Activated naive CD4-positive, alpha-beta T cell treated with anti-CD3 and anti-CD28 coated beads for 36 hours (primary cell): ENCODE data around the gene GNG2. TPM values are rescaled to one million over a fixed set of nuclear protein-coding genes. Genes with fewer than 3 reads are reported as not detected.

Experiments
- CTCF ChIA-PET: fragments of 350-600 bp; sonication (Branson Sonifier 250); formaldehyde crosslinking; loops from one replicate; lab custom pipeline; 2021; ENCODE audit warnings: antibody characterized with exemption; lab: Charles Lee
- DNase-seq: peaks from one replicate; pipeline ENCODE4 v3.0.0-alpha.2; 2020
- H3K27ac Mint-ChIP-seq: one replicate; pipeline ENCODE4 v1.8.0; 2021; ENCODE audit warnings: mild to moderate bottlenecking, mixed read lengths
- H3K27me3 Mint-ChIP-seq: one replicate; pipeline ENCODE4 v1.8.0; 2021; ENCODE audit warnings: low read depth, mixed read lengths
- H3K36me3 Mint-ChIP-seq: one replicate; pipeline ENCODE4 v1.8.0; 2021; ENCODE audit warnings: low read depth, mixed read lengths
- H3K4me1 Mint-ChIP-seq: one replicate; pipeline ENCODE4 v1.8.0; 2021; ENCODE audit warnings: low read depth, mixed read lengths
- H3K4me3 Mint-ChIP-seq: one replicate; pipeline ENCODE4 v1.8.0; 2021; ENCODE audit warnings: mild to moderate bottlenecking, moderate library complexity, mixed read lengths
- H3K9me3 Mint-ChIP-seq: one replicate; pipeline ENCODE4 v1.8.0; 2021; ENCODE audit warnings: mixed read lengths
- intact Hi-C: fragments of 100-400 bp; cut with micrococcal nuclease; formaldehyde crosslinking; loops from one replicate; pipeline ENCODE4 v1.15.1; 2023
- total RNA-seq, 2 experiments: library from RNA; stranded (reverse); gene quantifications; one replicate each; pipeline ENCODE4 v1.2.3, GENCODE V29; 2021

GNG2 gene
- total RNA-seq, 2 experiments from 2014 or later = 176 to 181 TPM

DNA sequence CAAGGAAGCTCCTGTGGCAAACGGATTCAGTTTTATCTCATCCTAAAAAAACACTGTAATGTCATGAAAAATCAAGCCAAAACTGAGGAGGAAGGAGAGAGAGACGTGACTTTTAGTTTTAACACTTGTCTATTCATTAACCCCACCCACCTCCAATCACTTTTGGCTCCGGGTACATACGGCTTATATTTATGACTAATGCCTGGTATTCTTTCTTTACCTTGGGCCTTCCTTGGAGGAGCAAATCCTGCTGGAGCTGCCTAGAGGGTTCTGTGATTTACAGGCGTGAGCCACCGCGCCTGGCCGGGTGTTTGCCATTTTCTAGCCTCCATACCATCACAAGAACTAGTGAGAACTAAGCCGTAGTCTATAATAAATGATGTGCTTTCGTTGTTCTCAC lies 68.2 kb downstream of the GNG2 start:
- Mint-ChIP-seq H3K27ac (no peak overlapping the region), H3K9me3 (peaks cover 2% of the 10 kb centered on the region), H3K36me3 (peaks cover 31% of the 10 kb centered on the region), H3K4me1 (peaks cover 57% of the 10 kb centered on the region), H3K4me3 (no peak overlapping the region), H3K27me3 (no peaks in the 10 kb centered on the region)
- DNase-seq = no peak
- intact Hi-C loops = no loop called here
- CTCF ChIA-PET = interaction anchor here (0.5 kb wide), 1 partner anchor 50 kb away, joined by 3 read pairs; no protein-coding TSS in a partner anchor

DNA sequence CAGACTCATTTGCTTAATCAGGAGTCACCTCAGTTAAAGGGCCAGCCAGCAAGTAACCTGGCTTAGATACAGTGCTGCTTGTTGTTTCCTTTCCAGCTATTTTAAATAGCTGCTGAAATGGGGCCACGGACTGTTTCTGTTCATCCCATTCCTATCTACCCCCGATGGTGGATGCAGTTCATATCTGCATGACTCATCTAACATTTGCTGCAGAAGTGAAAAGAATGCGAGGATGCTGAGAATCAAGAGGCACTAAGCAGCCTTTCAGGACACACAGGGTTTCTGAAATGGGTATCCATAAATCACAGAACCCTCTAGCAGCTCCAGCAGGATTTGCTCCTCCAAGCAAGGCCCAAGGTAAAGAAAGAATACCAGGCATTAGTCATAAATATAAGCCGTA lies 68.8 kb downstream of the GNG2 start:
- Mint-ChIP-seq H3K36me3 (peaks cover 33% of the 10 kb centered on the region), H3K4me1 (peaks cover 58% of the 10 kb centered on the region), H3K4me3 (no peak overlapping the region), H3K27me3 (no peaks in the 10 kb centered on the region), H3K27ac (no peak overlapping the region), H3K9me3 (peaks cover 2% of the 10 kb centered on the region)
- CTCF ChIA-PET = no interaction called here
- no peak for DNase-seq
- intact Hi-C loops = no loop called here

DNA sequence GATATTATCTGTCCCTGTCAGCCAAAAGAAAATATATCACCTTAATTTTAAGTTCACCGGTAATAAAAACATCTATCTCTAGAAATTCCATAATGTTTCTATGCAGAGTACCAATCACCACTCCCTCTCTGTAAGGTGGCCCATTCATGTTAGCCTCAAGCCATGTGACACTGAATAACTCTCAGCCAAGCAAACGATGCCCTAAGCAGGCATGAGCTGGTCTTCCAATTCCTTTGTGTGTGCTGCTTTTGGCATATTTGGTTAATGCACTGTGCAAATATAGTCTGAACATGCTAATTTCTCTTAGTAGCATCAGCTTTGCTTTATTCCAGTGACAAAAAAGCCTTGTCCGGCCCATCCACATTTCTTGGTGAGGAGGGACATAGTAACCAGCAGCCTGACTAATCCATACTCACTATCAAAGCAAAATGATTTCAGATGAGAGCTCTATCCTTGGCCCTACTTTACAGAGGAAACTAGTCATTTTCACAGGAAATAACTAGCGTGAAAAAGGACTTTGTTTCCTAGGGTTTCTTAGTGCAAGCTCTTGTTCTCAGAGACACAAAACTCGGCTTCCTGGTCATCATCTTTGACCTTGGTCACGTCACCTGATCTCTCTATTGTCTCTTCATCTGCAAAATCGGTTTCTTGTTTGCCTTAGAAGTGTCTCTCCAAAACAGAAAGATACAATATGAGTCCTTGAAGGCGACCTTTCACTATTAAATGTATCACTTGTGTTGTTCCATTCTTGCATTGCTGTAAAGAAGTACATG lies 69.7 kb downstream of the GNG2 start:
- intact Hi-C loops = loop anchor here (2.0 kb wide), 1 partner anchor 69 kb away; the partner anchor contains the start of gene GNG2
- H3K4me3 Mint-ChIP-seq = no peak overlapping the region
- peaks cover 2% of the 10 kb centered on the region for H3K9me3 Mint-ChIP-seq
- H3K4me1 Mint-ChIP-seq = peaks cover 61% of the 10 kb centered on the region
- H3K27ac Mint-ChIP-seq = peak overlapping the region; percentile 20
- peaks cover 25% of the 10 kb centered on the region for H3K36me3 Mint-ChIP-seq
- no peak for DNase-seq
- H3K27me3 Mint-ChIP-seq = no peaks in the 10 kb centered on the region
- CTCF ChIA-PET = interaction anchor here (1.2 to 1.5 kb wide), 2 partner anchors 49 to 69 kb away, joined by 3 to 4 read pairs; partner anchors contain the start of gene GNG2

DNA sequence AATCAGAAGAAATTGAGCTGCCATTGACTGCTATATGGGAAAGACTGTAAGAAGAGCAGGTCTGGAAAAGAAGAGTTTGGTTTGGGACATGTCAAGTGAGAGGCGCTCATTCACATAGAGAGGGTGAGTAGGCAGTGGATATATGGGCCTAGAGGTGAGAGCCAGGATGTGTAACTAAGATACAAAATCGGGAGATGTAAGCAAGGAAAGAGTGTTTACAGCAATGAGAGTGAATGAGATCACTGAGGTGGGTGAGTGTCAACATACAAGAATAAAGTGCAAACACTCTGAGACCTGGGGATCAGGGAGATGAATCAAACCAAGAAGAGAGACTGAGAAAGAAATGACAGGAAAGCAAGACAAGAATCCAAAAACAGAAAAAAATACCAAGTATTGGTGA lies 70.9 kb downstream of the GNG2 start:
- intact Hi-C loops = loop anchor here (1.0 to 2.0 kb wide), 3 partner anchors 26 to 71 kb away; partner anchors contain the start of gene GNG2
- Mint-ChIP-seq H3K4me1 (peaks cover 66% of the 10 kb centered on the region), H3K36me3 (peaks cover 24% of the 10 kb centered on the region), H3K4me3 (no peak overlapping the region), H3K9me3 (peaks cover 2% of the 10 kb centered on the region), H3K27me3 (no peaks in the 10 kb centered on the region), H3K27ac (peak overlapping the region; percentile 44)
- CTCF ChIA-PET = no interaction called here
- DNase-seq = no peak

DNA sequence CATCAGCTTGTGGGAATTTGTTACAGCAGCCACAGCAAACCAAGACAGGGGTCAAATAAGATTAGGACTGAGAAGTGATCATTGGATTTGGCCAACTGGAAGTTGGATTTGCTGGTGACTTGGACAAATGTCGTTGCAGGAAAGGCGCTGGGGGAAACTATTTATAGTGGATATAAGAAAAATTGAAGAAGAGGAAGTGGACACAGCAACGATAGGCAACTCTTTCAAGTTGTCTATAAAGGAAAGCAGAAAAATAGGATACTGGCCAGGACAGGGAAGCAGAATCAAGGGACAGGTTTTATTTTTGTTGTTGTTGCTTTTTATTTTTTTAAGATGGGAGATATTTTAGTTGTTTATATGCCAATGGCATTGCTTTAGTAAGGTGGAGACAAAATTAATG lies 72.8 kb downstream of the GNG2 start:
- peaks cover 2% of the 10 kb centered on the region for H3K9me3 Mint-ChIP-seq
- peaks cover 62% of the 10 kb centered on the region for H3K4me1 Mint-ChIP-seq
- intact Hi-C loops = no loop called here
- DNase-seq = no peak
- H3K4me3 Mint-ChIP-seq = no peak overlapping the region
- CTCF ChIA-PET = interaction anchor here (0.7 kb wide), 1 partner anchor 9 kb away, joined by 3 read pairs; no protein-coding TSS in a partner anchor
- H3K27me3 Mint-ChIP-seq = no peaks in the 10 kb centered on the region
- peaks cover 22% of the 10 kb centered on the region for H3K36me3 Mint-ChIP-seq
- no peak overlapping the region for H3K27ac Mint-ChIP-seq

DNA sequence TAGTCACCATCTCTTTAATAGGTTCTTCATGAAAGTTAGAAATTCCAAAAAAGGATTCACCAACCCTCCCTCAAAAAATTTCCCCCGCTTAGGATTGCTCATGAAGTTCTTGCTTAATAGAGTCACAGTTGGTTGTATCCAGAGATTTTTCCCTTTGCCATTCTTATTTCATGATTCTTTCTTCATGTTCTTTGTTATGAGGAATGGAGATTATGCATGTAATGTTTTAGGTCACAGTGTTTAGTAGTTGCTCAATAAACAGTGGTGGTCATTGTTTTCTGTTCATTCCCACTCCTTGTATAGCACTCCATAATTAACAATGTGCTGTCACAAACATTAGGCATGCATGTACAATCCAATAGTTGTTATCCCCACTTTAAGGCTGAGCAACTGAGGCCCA lies 77.7 kb downstream of the GNG2 start:
- H3K9me3 Mint-ChIP-seq = no peaks in the 10 kb centered on the region
- no peaks in the 10 kb centered on the region for H3K27me3 Mint-ChIP-seq
- DNase-seq = no peak
- H3K4me1 Mint-ChIP-seq = peaks cover 53% of the 10 kb centered on the region
- intact Hi-C loops = no loop called here
- H3K4me3 Mint-ChIP-seq = no peak overlapping the region
- CTCF ChIA-PET = interaction anchor here (0.6 to 1.4 kb wide), 4 partner anchors 16 to 158 kb away, joined by 3 to 5 read pairs (median 4); no protein-coding TSS in a partner anchor
- no peak overlapping the region for H3K27ac Mint-ChIP-seq
- peaks cover 31% of the 10 kb centered on the region for H3K36me3 Mint-ChIP-seq

DNA sequence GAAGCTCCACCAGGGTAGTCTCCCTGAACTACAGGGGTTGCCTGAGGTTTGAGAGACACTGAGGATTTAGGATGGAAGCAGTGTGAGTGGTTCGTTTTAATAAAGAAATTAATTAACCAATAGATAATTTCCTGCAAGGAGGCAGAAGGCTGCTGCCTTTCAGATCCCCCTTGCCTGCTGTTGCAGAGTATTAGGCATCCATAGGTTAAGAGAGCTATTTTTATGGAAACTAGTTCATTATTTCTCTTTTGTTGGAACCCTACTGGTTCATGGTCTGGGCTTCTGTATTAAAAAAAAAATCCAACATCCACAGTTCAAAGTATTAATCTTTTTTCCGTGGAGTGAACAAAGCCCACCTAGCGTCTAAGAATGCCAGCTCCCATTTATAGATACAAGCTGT lies 78.4 kb downstream of the GNG2 start:
- no peaks in the 10 kb centered on the region for H3K9me3 Mint-ChIP-seq
- intact Hi-C loops = no loop called here
- CTCF ChIA-PET = interaction anchor here (0.6 to 1.4 kb wide), 4 partner anchors 17 to 159 kb away, joined by 3 to 5 read pairs (median 4); no protein-coding TSS in a partner anchor
- H3K4me3 Mint-ChIP-seq = no peak overlapping the region
- H3K4me1 Mint-ChIP-seq = peaks cover 48% of the 10 kb centered on the region
- H3K27ac Mint-ChIP-seq = no peak overlapping the region
- no peaks in the 10 kb centered on the region for H3K27me3 Mint-ChIP-seq
- no peak for DNase-seq
- H3K36me3 Mint-ChIP-seq = peaks cover 32% of the 10 kb centered on the region

DNA sequence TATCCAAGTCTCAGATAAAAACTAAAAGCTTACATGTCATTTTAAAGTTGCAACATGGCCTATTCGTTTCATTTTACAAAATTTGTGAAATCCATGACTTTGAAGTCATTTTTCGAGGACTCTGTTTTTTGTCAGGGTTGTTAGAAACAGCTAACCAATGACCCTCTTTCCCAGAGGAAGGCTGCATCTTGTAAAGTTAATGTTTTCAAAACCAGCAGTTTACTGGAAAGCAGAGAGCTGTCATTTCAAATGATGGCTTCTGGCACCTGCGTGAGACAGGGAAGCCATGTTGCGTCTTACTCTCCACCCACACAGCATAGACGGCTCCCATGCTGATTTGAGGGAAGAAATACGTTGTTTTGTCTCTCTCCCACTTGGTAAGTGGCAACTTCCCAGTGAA lies 78.8 kb downstream of the GNG2 start:
- H3K27me3 Mint-ChIP-seq = no peaks in the 10 kb centered on the region
- H3K4me3 Mint-ChIP-seq = no peak overlapping the region
- H3K36me3 Mint-ChIP-seq = peaks cover 33% of the 10 kb centered on the region
- DNase-seq = no peak
- CTCF ChIA-PET = interaction anchor here (0.6 to 1.4 kb wide), 4 partner anchors 17 to 159 kb away, joined by 3 to 5 read pairs (median 4); no protein-coding TSS in a partner anchor
- H3K27ac Mint-ChIP-seq = no peak overlapping the region
- intact Hi-C loops = no loop called here
- peaks cover 1% of the 10 kb centered on the region for H3K9me3 Mint-ChIP-seq
- peaks cover 45% of the 10 kb centered on the region for H3K4me1 Mint-ChIP-seq

DNA sequence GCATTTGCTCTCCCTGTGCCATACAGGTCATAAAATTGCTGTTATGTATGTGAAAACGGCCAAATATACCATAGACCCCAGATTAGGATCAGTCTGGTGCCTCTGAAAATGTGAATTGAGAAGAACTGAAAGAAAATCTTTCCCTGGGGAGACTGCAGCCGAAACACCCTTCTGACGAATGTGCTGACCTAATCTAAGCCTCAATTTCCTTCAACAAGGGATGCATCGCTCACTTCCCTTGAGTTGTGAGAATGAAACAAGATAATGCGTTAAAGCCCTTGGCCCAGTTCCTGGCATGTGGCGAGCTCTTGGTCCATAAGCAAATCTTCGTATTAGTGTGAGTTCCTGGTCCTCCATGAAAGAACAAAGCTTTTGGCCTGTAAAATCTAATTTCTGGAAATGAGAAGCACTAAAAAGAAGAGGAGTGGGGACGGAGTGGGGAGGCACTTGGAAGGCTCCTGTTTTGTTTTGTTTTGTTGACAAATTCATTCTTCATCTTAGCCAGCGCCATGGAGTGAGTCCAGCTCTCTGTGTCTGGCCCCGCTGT lies 79.4 kb downstream of the GNG2 start:
- H3K4me3 Mint-ChIP-seq = no peak overlapping the region
- peaks cover 36% of the 10 kb centered on the region for H3K36me3 Mint-ChIP-seq
- H3K27me3 Mint-ChIP-seq = no peaks in the 10 kb centered on the region
- peaks cover 3% of the 10 kb centered on the region for H3K9me3 Mint-ChIP-seq
- no peak for DNase-seq
- CTCF ChIA-PET = interaction anchor here (0.6 to 1.4 kb wide), 2 partner anchors 39 to 128 kb away, joined by 3 to 5 read pairs; no protein-coding TSS in a partner anchor
- peaks cover 40% of the 10 kb centered on the region for H3K4me1 Mint-ChIP-seq
- no peak overlapping the region for H3K27ac Mint-ChIP-seq
- intact Hi-C loops = no loop called here

DNA sequence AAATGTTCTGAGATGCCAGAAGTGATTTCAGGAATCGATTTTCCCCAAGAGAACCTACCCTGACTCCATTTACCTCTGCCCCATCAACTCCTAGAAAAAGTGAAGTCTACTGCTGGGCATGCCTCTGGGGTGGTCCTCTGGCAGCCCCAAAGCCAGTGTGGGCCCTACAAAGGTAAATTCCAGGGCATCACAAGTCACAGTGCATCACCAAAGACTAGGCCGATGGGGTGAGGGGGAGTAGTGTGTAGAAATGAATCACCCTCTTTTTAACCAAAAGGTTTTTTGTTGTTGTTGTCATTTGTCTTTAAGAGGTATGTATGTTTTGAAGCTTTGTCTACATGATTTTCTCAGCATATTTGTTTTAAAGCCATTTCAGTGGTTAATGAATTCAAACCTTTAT lies 82.6 kb downstream of the GNG2 start:
- Mint-ChIP-seq H3K27me3 (no peaks in the 10 kb centered on the region), H3K9me3 (peaks cover 27% of the 10 kb centered on the region), H3K36me3 (peaks cover 56% of the 10 kb centered on the region), H3K4me1 (peaks cover 35% of the 10 kb centered on the region), H3K27ac (no peak overlapping the region), H3K4me3 (no peak overlapping the region)
- CTCF ChIA-PET = no interaction called here
- DNase-seq = no peak
- intact Hi-C loops = no loop called here

DNA sequence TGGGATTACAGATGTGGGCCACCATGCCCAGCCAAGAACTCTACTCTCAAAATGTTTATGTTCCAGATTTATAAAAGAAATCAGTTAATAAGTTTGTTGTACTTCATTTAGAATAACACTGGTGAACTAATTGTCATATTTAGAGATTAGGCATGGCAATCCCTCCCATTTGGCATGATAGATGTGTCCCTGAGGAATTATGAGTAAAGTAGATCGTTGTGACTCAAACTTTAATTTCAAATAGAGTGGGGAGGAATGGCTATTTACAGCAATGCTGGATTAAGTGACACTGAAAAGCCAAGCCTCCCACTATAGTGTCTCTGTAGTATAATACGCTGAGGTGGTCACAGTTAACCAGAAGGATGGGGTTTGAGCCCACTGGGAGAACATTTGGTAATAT lies 89.6 kb downstream of the GNG2 start:
- Mint-ChIP-seq H3K4me3 (no peak overlapping the region), H3K9me3 (peaks cover 25% of the 10 kb centered on the region), H3K4me1 (peaks cover 2% of the 10 kb centered on the region), H3K36me3 (peaks cover 67% of the 10 kb centered on the region), H3K27ac (no peak overlapping the region), H3K27me3 (no peaks in the 10 kb centered on the region)
- CTCF ChIA-PET = no interaction called here
- DNase-seq = no peak
- intact Hi-C loops = no loop called here

DNA sequence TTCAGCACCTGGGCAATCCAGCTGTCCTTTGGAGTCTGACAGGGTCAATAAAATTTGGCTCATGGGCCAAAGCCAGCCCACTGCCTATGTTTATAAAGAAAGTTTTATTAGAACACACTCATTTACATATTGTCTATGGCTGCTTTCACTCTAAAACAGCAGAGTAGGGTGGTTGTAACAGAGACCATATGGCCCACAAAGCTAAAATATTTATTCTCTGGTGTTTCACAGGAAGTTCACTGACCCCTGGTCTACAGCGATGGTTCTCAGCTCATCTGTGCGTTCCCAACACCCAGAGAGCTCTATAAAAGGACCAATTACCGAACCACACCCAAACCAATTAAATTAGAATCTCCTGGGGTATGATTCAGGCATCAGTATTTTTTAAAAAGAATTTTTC lies 91.2 kb downstream of the GNG2 start:
- CTCF ChIA-PET = interaction anchor here (0.6 kb wide), 1 partner anchor 654 kb away, joined by 3 read pairs; no protein-coding TSS in a partner anchor
- Mint-ChIP-seq H3K27me3 (no peaks in the 10 kb centered on the region), H3K9me3 (peaks cover 12% of the 10 kb centered on the region), H3K4me3 (no peak overlapping the region), H3K36me3 (peaks cover 67% of the 10 kb centered on the region), H3K4me1 (peaks cover 2% of the 10 kb centered on the region), H3K27ac (no peak overlapping the region)
- intact Hi-C loops = no loop called here
- no peak for DNase-seq
